ENCODE measurements around the gene GNAI3. TPM values are rescaled to one million over a fixed set of nuclear protein-coding genes. Genes with fewer than 3 reads are reported as not detected.

GNAI3 gene
- total RNA-seq, 1 donor from 2014 or later, result 6.7 TPM

- Histone ChIP-seq H3K4me1 (peaks cover 17% of the 10 kb centered on the region), H3K27me3 (ENCODE audit: low read depth) (no peaks in the 10 kb centered on the region), H3K4me3 (no peak overlapping the region), H3K9me3 (no peaks in the 10 kb centered on the region), H3K36me3 (no peaks in the 10 kb centered on the region), H3K27ac (no peak overlapping the region)
- no peak for TF ChIP-seq CTCF (IDR thresholded peaks at IDR 0.05)
- DNase-seq (no peak), ATAC-seq (no peak)
- intact Hi-C loops (cut with DNase I), result loop anchor here (10.0 kb wide), 2 partner anchors 91 to 231 kb away; no protein-coding TSS in a partner anchor
Measured at GRCh38 chr1:109543283-109543987, 5.0 kb upstream of the GNAI3 start.

GRCh38 chr1:109543988-109544735 is 4.3 kb upstream of the GNAI3 start:
- intact Hi-C loops (cut with DNase I), result loop anchor here (10.0 kb wide), 2 partner anchors 91 to 231 kb away; no protein-coding TSS in a partner anchor
- Histone ChIP-seq H3K4me3 (no peak overlapping the region), H3K27ac (no peak overlapping the region), H3K4me1 (peaks cover 18% of the 10 kb centered on the region), H3K36me3 (no peaks in the 10 kb centered on the region), H3K27me3 (ENCODE audit: low read depth) (no peaks in the 10 kb centered on the region), H3K9me3 (no peaks in the 10 kb centered on the region)
- no peak for TF ChIP-seq CTCF (IDR thresholded peaks at IDR 0.05)
- DNase-seq, result no peak
- ATAC-seq, result no peak

GRCh38 chr1:109546311-109547109 is 1.9 kb upstream of the GNAI3 start:
- intact Hi-C loops (cut with DNase I), result loop anchor here (10.0 kb wide), 2 partner anchors 88 to 228 kb away; no protein-coding TSS in a partner anchor
- TF ChIP-seq CTCF (IDR thresholded peaks at IDR 0.05), result peak; percentile 86
- Histone ChIP-seq H3K4me3 (peak overlapping the region; percentile 88), H3K27me3 (ENCODE audit: low read depth) (no peaks in the 10 kb centered on the region), H3K9me3 (no peaks in the 10 kb centered on the region), H3K27ac (peak overlapping the region; percentile 98), H3K36me3 (no peaks in the 10 kb centered on the region), H3K4me1 (peaks cover 42% of the 10 kb centered on the region)
- DNase-seq (peak; percentile 87), ATAC-seq (peak; percentile 75 to 77)

GRCh38 chr1:109547463-109548320 is 723 bp upstream of the GNAI3 start:
- H3K9me3 ChIP-seq, result no peaks in the 10 kb centered on the region
- DNase-seq, result no peak
- TF ChIP-seq CTCF (IDR thresholded peaks at IDR 0.05), result no peak
- H3K27me3 ChIP-seq (ENCODE audit: low read depth), result no peaks in the 10 kb centered on the region
- H3K27ac ChIP-seq, result peak overlapping the region; percentile 98
- peak; percentile 26 to 32 for ATAC-seq
- H3K36me3 ChIP-seq, result no peaks in the 10 kb centered on the region
- H3K4me1 ChIP-seq, result peaks cover 45% of the 10 kb centered on the region
- intact Hi-C loops (cut with DNase I), result loop anchor here (10.0 kb wide), 2 partner anchors 87 to 227 kb away; no protein-coding TSS in a partner anchor
- H3K4me3 ChIP-seq, result peak overlapping the region; percentile 88
